ENCODE measurements around the gene SLC7A5.
"Not testable (repeated sequence)": the region's sequence is repeated elsewhere in the genome, so short reads cannot be mapped to it uniquely, and the experiment has no call there.

DNA sequence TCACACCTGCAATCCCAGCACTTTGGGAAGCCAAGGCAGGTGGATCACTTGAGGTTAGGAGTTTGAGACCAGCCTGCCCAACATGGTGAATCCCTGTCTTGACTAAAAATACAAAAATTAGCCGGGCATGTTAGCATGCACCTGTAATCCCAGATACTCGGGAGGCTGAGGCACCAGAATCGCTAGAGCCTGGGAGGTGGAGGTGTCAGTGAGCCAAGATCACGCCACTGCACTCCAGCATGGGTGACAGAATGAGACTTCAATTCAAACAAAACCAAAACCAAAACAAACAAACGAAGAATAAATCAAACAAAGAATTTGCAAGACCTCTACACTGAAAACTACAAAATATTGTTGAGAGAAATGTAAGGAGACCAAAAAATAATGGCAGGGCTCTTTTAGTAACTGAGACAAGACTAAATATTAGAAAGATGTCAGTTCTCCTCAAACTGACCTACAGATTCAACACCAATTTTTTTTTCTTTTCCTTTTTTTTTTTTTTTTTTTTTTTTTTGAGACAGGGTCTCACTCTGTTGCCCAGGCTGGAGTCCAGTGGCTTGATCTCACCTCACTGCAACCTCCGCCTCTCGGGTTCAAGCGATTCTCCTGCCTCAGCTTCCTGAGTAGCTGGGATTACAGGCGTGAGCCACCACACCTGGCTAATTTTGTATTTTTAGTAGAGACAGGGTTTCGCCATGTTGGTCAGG, 80.4 kb downstream of the SLC7A5 start:
- TF ChIP-seq, protein P1, sequence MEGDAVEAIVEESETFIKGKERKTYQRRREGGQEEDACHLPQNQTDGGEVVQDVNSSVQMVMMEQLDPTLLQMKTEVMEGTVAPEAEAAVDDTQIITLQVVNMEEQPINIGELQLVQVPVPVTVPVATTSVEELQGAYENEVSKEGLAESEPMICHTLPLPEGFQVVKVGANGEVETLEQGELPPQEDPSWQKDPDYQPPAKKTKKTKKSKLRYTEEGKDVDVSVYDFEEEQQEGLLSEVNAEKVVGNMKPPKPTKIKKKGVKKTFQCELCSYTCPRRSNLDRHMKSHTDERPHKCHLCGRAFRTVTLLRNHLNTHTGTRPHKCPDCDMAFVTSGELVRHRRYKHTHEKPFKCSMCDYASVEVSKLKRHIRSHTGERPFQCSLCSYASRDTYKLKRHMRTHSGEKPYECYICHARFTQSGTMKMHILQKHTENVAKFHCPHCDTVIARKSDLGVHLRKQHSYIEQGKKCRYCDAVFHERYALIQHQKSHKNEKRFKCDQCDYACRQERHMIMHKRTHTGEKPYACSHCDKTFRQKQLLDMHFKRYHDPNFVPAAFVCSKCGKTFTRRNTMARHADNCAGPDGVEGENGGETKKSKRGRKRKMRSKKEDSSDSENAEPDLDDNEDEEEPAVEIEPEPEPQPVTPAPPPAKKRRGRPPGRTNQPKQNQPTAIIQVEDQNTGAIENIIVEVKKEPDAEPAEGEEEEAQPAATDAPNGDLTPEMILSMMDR (IDR thresholded peaks at IDR 0.05; ENCODE audit: low read length), result not testable (repeated sequence)
- not testable (repeated sequence) for TF ChIP-seq EZH2 (IDR thresholded peaks at IDR 0.05; ENCODE audit: borderline replicate concordance, low read length)
